ENCODE data around the gene MAP2K5. TPM values are rescaled to one million over a fixed set of nuclear protein-coding genes. Genes with fewer than 3 reads are reported as not detected.

Gene MAP2K5
- total and polyA plus RNA-seq, 7 donors = 11.3 to 19.4 (median 14.3) TPM

DNA sequence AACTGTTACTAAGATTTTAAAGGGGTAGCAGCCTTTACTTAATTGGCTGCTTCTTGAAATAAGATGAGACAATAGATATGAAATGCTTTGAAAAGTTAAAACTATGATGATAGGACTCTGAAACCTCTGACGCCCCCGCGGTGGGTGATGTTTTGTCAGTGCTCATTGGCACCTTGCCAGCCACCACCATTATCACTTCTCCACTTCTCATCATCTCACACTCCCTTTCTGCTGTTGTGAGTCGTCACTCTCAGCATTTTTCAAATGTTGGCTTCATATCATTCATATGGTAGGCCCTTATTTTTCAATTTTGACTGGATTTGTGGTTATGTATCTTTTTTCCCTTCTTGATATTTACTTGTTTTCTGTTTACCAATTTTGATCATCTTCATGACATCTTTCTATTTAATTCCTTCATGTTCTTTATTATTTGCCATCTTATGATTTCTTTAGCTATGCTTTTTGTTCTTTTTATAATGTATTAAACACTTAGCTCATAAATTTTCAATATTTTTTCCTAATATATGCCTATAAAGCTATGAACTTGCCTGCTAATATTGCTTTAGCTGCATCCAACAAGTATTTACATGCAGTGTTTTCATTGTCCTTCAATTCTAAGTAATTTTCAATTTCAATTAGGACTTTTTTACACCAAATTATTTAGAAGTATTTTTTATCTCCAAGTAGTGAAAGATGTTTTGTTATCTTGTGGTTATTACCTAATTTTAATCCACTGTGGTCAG is 252.5 kb downstream of the MAP2K5 start:
- no peak overlapping the region for H3K4me3 ChIP-seq
- no peaks in the 10 kb centered on the region for H3K4me1 ChIP-seq
- H3K36me3 ChIP-seq = peaks cover 0 to 7% (median 1%) of the 10 kb centered on the region in 4 donors
- peaks cover 0 to 4% (median 0%) of the 10 kb centered on the region in 4 donors for H3K9me3 ChIP-seq
- WGBS, 2 donors = 86 to 97% methylated on average over 4 of the region's 4 CpGs
- H3K27me3 ChIP-seq = no peaks in the 10 kb centered on the region
- no peak overlapping the region for H3K27ac ChIP-seq
- TF ChIP-seq EP300 (IDR thresholded peaks at IDR 0.05) (no peak), POLR2A (IDR thresholded peaks at IDR 0.05) (no peak), CTCF (IDR thresholded peaks at IDR 0.05) (no peak), POLR2AphosphoS5 (IDR thresholded peaks at IDR 0.05) (no peak)
- no peak for DNase-seq
- intact Hi-C loops (cut with DNase I) = no loop called here

GRCh38 chr15:67796196-67797127 is 254.0 kb downstream of the MAP2K5 start:
- Histone ChIP-seq H3K4me3 (no peak overlapping the region), H3K27ac (no peak overlapping the region), H3K9me3 (peaks cover 0 to 4% (median 0%) of the 10 kb centered on the region in 4 donors), H3K4me1 (no peaks in the 10 kb centered on the region), H3K27me3 (no peaks in the 10 kb centered on the region), H3K36me3 (peaks cover 0 to 7% (median 1%) of the 10 kb centered on the region in 4 donors)
- TF ChIP-seq EP300 (IDR thresholded peaks at IDR 0.05) = no peak
- TF ChIP-seq CTCF (IDR thresholded peaks at IDR 0.05) = no peak
- TF ChIP-seq POLR2A (IDR thresholded peaks at IDR 0.05) = no peak
- TF ChIP-seq POLR2AphosphoS5 (IDR thresholded peaks at IDR 0.05) = no peak
- DNase-seq = no peak
- intact Hi-C loops (cut with DNase I) = no loop called here
- 79 to 83% methylated on average over 4 of the region's 4 CpGs for WGBS, 2 donors

DNA sequence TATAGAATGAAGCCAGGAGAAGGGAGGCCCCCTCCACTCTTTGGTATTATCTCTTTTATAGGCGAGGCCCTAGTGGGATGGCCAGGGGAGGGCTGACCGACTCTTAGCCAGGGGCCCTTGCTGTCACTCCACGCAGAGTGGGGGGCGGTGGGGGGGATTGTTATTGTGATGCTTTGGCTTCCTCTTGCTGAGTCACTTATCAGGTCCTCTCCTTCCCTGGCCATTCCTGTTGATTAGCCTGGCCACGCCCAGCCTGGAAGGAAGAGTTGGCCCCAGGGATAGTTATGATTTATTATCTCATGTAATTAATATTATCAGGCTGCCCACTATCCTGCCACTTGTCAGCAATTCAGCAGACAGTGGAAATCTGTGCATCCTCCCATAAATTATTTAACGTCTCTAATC is 257.3 kb downstream of the MAP2K5 start:
- Histone ChIP-seq H3K4me3 (no peak overlapping the region), H3K27ac (no peak overlapping the region), H3K4me1 (no peaks in the 10 kb centered on the region), H3K36me3 (peaks cover 0 to 7% (median 1%) of the 10 kb centered on the region in 4 donors), H3K9me3 (peaks cover 0 to 4% (median 0%) of the 10 kb centered on the region in 4 donors), H3K27me3 (no peaks in the 10 kb centered on the region)
- TF ChIP-seq EP300 (IDR thresholded peaks at IDR 0.05) (no peak), POLR2AphosphoS5 (IDR thresholded peaks at IDR 0.05) (no peak), CTCF (IDR thresholded peaks at IDR 0.05) (no peak)
- DNase-seq = no peak
- intact Hi-C loops (cut with DNase I) = no loop called here
- WGBS, 2 donors = 85 to 89% methylated on average over 6 of the region's 6 CpGs

DNA sequence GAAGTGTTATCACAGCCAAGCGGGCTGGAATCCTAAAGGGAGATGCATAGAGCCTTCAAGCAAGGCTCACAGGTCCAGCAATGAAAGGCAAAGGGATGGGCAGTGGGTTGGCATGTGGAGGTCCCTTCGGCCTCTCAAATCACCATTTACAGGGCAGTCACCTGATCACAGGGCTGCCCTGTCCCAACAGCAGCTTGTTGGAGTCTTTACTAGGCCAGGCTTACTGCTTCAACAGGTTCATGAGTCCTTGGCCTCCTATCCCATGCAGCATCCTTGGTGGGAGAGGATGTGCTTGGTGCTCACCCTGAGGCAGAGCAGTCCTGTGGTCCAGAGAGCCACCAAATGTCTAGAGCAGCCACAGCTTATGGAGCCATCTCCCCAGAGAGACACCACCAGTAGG is 258.6 kb downstream of the MAP2K5 start:
- 95 to 98% methylated on average over 2 of the region's 2 CpGs for WGBS, 2 donors
- intact Hi-C loops (cut with DNase I) = no loop called here

More for the DNA sequence above, 258.6 kb downstream of the MAP2K5 start:
- Histone ChIP-seq H3K36me3 (peaks cover 0 to 9% (median 1%) of the 10 kb centered on the region in 4 donors), H3K4me1 (no peaks in the 10 kb centered on the region), H3K27ac (no peak overlapping the region), H3K27me3 (no peaks in the 10 kb centered on the region), H3K9me3 (no peaks in the 10 kb centered on the region), H3K4me3 (no peak overlapping the region)
- no peak for TF ChIP-seq POLR2AphosphoS5 (IDR thresholded peaks at IDR 0.05)
- TF ChIP-seq EP300 (IDR thresholded peaks at IDR 0.05) = no peak
- TF ChIP-seq CTCF (IDR thresholded peaks at IDR 0.05) = no peak
- no peak for TF ChIP-seq POLR2A (IDR thresholded peaks at IDR 0.05)
- no peak for DNase-seq
